HG03378 (cell line): ENCODE results near the gene GNG7.
"Not testable (repeated sequence)": the region's sequence is repeated elsewhere in the genome, so short reads cannot be mapped to it uniquely, and the experiment has no call there.

Experiments
- ATAC-seq: cut with Tn5 transposase; IDR thresholded peaks from one replicate; pipeline ENCODE4 v1.9.1; 2021; ENCODE audit warnings: mild to moderate bottlenecking, moderate library complexity; ENCODE audit not compliant: unreplicated experiment

Gene GNG7

GRCh38 chr19:2493448-2493847 is 209.0 kb downstream of the GNG7 start:
- not testable (repeated sequence) for ATAC-seq

GRCh38 chr19:2492870-2493269 is 209.6 kb downstream of the GNG7 start:
- ATAC-seq: no peak

GRCh38 chr19:2491130-2491801 is 211.2 kb downstream of the GNG7 start:
- ATAC-seq: no peak

GRCh38 chr19:2490659-2491058 is 211.8 kb downstream of the GNG7 start:
- no peak for ATAC-seq

- ATAC-seq: no peak
Measured at GRCh38 chr19:2488942-2489731, 213.4 kb downstream of the GNG7 start.

- no peak for ATAC-seq
Measured at GRCh38 chr19:2488405-2488941, 214.0 kb downstream of the GNG7 start.

- no peak for ATAC-seq
Measured at GRCh38 chr19:2487842-2488241, 214.7 kb downstream of the GNG7 start.

- no peak for ATAC-seq
Measured at GRCh38 chr19:2487090-2487489, 215.4 kb downstream of the GNG7 start.

- no peak for ATAC-seq
Measured at GRCh38 chr19:2485428-2485827, 217.1 kb downstream of the GNG7 start.

GRCh38 chr19:2484178-2484937 is 218.1 kb downstream of the GNG7 start:
- ATAC-seq: no peak

GRCh38 chr19:2483484-2484151 is 218.9 kb downstream of the GNG7 start:
- no peak for ATAC-seq

- ATAC-seq: no peak
Measured at GRCh38 chr19:2483084-2483483, 219.4 kb downstream of the GNG7 start.

GRCh38 chr19:2482354-2483038 is 220.0 kb downstream of the GNG7 start:
- ATAC-seq: no peak

- no peak for ATAC-seq
Measured at GRCh38 chr19:2481466-2481865, 221.0 kb downstream of the GNG7 start.

- ATAC-seq: no peak
Measured at GRCh38 chr19:2479556-2480194, 222.8 kb downstream of the GNG7 start.

GRCh38 chr19:2478756-2479555 is 223.5 kb downstream of the GNG7 start:
- ATAC-seq: no peak

- ATAC-seq: no peak
Measured at GRCh38 chr19:2478278-2478755, 224.2 kb downstream of the GNG7 start.

- ATAC-seq: no peak
Measured at GRCh38 chr19:2477732-2478191, 224.7 kb downstream of the GNG7 start.
